HG02798 (cell line): Measurements from ENCODE around the gene TTC7B.

Experiments used
- ATAC-seq: cut with Tn5 transposase; IDR thresholded peaks from one replicate; pipeline ENCODE4 v1.9.1; 2021; ENCODE audit warnings: mild to moderate bottlenecking; ENCODE audit not compliant: unreplicated experiment, poor library complexity

The TTC7B gene

DNA sequence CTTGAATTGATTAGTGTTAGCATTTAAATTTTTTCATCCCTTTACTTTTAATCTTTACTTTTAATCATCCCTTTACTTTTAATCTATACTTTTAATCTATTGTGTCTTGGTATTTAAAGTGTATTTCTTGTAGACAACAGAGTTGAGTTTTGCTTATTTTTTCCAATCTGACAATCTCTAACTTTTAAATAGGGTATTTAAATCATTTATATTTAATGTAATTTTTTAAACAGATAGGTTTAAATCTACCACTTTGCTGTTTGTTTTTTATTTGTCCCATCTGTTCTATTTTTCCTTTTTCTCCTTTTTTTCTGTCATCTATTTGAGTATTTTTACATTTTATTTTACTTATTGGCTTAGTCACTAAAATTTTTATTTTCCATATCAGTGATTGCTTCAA lies 68.3 kb downstream of the TTC7B start:
- no peak for ATAC-seq

DNA sequence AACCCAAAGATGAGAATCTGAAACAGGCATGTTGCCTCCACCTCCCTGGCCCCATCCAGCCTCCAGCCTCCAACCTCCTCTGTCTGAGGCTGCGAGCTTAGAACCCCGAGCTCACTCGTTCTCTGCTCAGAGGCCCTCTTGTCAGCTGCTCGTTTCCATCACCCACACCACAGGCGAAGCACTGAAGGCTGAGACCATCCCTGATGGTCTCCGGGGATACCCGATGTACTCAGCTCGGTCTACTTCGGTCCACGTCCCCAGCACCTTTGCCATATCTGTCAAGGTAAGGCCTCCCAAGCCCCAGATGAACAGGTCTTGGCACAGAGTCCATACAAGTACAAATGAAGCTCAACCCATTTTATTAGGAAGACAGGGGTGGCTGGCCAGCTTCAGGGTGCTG lies 72.4 kb downstream of the TTC7B start:
- ATAC-seq = no peak

DNA sequence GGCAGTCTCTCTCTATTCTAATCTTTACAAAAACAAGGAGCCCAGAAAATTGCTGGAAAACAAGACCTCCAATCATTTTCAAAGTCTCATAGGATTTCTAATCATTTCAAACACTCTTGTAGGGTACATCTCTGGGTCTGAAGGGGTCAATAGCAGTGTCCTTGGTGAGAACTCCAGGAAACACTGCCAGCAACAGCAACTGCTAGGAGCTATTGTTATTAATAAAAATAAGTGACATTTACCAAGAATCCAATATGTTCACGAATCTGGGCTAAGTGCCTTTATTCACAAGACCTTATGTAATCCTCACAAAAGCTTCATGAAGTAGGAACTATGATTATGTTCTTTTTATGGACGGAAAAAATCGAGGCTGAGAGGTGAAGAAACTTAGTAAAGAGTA lies 72.8 kb downstream of the TTC7B start:
- ATAC-seq = no peak

DNA sequence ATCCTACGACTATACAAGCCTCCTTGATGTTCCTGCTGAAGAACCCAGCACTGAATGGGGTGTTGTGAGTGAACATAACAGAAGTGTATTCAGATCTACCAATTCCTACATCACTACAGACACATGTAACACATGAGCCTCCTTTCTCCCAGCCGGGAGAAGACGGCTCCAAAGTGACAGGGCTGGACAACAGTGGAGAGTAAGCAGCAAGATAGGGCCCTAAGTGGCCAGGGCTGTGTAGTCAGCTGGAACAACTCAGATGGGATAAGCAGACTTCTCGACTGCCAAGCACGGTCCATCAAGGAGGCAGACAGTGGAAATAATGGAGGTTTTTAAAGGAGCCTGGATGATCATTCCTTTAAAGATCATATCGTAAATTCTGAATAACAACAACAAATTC lies 73.5 kb downstream of the TTC7B start:
- ATAC-seq = no peak

DNA sequence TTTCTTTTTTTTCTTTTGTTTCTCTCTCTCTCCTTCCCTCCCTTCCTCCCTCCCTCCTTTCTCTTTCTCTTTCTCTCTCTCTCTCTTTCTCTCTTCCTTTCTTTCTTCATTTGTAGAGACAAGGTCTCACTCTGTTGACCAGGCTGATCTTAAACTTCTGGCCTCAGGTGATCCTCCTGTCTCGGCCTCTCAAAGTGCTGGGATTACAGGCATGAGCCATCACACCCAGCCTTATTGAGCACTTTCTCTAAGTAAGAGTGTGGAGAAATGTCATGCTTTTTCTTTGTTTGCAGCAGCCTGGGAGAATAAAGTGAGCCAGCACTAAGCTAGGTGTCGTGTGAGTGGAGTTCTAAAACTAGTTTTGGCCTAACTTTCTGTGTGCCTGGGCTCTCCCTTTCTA lies 74.0 kb downstream of the TTC7B start:
- no peak for ATAC-seq

DNA sequence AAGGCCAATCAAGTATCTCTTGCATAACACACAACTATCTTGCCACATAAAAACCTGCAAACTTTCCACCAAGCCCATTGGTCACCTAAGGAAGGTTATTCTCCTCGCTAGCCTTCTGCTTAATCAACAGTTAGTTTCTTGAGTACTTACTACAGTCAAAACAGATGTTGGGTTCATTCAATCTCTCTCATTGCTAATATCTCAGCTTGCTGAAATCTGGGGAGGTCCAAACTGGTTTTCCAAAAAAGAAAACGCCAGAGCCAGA lies 74.6 kb downstream of the TTC7B start:
- no peak for ATAC-seq

DNA sequence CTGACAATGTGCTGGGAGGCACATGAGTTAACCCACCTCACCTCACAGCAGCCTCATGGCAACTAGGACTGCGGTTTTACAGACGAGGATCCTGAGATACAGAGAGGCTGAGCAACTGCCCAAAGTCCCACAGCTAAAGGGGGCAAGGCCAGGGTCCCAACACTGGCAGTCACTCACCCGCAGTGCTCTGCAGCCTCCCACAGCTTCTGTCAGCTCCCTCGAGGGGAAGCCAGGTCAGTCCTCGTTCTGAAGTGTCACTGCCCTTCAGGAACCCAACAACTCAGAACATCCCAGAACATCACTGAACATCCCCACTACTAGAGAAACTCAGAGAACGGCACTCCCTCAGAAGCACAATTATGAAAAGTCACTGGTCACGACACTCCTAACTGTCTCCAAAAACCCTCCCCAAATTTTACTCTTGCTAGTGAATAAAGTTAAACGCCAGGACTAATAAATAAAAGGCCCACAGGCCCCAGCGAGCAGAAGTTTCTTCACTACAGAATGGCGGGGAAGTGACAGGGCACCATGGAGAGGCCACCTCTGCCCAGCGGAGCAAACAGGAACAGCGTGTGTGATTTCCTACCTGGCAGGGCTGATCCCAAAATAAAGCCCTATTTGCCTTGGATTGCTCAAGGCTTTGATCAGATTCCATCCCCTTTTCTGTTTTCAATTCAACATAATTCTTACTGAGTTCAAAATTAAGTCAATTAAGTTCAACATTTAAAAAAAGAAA lies 75.1 kb downstream of the TTC7B start:
- ATAC-seq = no peak

DNA sequence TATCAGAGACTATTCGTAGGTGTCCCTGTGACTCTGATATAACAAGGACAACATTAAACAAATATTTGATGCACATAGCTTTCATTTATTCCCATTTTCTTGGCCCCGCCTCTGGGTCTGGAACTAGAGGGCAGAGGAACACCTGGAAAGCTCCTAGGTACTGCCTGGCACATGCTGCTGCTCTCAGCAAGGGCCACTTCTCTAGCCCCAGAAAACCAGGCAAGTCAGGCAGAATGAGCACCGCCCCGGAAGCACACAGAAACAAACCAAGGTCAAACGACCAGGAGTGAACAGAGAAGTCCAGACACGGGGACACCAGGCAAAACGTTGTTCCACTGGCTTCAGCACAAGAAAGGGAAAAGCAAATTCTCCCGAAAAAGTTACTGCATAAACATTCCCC lies 76.1 kb downstream of the TTC7B start:
- no peak for ATAC-seq

DNA sequence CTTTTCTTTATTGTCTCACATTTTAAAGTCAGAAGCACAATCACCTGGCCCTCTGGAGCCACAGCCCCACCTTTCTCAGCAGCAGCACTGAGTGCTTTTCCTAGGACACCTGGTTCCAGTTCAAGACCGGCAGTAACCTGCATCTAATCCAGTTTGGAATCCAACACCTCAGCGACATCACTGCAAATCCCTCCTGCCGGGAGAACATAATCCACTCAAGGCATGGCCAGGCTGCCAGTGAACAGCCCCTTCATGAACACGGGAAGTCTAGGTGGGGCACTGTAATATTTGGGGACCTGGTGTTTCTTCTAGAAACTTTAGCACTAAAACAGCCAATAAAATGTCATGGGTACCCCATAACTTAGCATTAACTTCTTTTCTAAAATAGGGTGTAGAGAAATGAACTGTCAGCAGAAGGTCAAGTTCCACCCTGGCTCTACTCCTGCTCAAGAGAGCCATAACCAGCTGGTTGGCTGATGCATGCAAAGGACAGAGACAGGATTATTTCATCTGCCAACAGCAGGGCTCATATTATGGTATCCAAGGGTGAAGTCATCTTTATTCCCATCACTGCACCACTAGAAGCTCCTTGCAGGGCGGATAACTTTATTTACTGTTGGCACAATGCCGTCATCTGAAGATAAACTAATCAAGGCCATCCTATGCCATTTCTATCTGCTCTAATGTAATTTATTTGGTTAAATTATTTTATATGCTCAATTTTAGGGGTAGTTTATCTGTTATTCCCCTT lies 76.7 kb downstream of the TTC7B start:
- no peak for ATAC-seq

DNA sequence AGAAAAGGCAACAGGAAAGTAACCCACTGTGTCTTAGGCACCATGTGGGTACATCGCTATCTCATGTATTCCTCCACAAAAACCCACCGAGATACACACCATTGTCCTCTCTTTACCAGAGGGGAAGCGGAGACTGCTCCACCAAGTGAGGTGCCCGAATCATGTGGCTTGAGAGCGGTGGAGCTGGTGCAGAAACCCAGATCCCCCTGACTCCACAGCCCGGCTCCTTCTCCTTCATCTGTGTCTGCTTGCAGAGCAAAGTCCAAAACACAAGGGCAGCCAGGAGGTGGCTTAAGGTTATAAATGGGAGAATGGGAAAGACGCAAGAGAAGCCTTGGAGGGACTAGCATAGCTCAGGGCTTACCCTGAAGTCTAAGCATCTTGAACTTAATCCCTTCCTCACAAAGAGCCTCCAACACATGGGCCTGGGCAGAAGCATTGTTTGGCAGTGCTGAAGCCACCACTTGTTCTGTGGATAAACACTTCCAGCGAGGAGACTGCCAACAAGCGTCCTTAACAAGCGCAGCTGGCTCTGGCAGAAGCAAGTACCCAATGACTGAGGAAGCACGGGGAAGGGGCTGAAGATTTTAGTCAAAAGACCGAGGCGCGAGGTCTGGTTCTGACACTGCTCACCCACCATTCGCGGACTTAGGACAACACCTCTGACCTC lies 83.0 kb downstream of the TTC7B start:
- ATAC-seq = no peak

DNA sequence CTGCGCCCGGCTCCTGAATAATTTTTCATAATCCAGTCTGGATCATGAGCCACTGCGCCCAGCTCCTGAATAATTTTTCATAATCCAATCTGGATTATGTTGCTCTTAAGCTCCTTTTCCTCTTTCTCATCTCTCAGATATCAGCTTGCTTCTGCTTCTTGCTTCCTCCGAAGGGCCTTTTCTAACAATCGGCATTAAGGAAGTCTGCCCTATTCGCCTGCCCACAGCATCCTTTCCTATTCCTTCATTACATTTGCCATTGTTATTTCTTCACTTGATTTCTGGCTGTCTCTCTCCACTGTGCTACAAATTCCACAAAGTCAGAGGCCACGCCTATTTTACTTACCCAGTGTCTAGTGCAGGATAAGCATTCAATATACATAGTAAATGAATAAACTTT lies 83.5 kb downstream of the TTC7B start:
- ATAC-seq = no peak

DNA sequence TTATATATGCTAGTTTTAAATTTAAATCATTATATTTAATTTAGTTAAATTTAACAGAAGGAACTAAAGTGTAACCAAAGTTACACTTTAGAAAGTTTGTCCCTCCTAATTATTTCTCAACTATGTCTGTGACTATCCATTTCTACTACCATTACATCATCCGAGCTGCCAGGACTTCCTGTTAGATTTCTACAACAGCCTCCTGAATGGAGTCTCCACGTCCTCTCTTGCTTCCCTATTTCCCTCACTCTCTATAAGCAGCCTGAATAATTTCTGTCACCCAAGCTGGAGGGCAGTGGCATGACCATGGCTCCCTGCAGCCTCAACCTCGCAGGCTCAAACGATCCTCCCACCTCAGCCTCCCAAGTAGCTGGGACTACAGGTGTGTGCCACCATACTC lies 84.1 kb downstream of the TTC7B start:
- ATAC-seq = no peak

DNA sequence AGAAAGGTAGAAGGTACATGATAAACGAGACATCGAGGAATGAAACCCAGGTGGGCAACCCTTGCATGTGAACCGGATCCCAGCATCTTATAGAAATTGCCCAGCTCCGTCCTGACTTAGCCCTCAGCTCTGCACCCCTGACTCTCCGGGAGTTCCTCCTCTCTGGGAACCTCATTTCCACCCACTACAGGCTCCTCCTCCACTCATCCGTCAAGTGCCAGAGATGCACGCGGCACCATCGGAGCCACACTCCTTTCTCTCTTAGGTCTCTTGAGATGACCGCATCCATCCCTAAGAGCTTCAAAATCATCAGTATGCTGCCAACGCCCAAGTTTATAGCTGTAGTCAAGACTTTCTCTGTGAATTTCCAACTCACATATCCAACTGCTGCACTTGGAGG lies 84.7 kb downstream of the TTC7B start:
- ATAC-seq = no peak

DNA sequence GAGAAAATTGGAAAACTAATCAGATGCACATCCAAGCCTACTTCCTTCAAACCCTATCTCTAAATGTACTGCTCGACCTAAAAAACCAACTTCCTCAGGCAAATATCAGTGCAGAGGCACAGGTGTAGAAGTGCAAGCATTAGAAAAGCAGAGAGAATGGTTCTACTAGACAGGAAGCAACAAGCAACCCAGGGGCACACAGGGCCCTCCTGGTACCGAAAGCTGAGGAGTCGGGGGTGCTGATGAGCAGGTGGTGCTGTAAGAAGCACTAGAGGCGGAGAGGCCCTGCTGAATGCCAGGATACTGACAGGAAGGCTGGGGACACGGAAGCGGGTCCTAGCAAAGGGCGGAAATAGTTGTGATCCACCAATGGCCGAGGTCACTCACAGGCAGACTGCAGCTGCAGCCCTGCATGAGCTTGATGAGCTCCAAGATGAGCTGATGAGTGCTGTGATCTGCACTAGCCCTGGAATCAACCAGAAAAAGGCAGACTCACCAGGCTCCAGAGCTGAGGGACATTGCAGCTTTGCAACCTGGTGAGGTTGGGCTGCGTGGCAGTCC lies 85.9 kb downstream of the TTC7B start:
- no peak for ATAC-seq

DNA sequence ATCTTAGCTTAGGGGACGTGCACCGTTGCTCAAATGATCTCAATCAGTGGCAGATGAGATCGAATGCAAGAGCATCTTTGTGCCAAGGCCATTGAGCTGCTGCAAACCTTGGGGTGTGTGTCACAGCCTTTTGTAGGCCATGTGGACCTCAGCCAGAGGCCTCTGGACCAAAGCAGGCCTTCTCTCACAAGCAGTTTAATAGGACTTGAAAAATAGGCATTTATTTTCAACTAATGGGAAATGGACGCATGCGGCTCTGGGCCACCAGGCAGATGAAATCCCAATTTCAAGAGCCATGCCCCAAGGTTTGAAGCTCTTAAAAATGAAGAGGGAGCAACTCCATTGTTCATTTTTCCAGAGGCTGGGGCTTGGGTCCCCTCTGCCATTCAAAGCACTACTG lies 87.3 kb downstream of the TTC7B start:
- ATAC-seq = no peak

DNA sequence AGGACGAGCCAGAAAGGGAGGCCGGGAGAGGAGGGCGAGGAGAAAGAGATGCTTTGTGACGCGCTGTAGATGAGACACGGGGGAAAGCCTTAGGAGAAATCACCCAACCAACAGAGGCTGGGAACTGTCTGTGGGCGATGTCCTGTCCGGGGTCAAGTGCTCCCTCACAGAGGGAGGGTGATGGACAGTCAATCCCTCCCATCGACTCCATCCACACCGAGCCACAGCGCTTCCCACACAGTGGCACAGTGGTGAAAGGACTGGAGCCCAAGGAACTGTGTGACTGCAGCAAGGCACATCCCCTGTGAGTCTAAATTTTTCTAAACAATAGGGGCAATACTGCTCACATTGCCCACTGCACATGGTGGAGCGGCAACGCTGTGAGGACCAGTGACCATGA lies 89.1 kb downstream of the TTC7B start:
- no peak for ATAC-seq

DNA sequence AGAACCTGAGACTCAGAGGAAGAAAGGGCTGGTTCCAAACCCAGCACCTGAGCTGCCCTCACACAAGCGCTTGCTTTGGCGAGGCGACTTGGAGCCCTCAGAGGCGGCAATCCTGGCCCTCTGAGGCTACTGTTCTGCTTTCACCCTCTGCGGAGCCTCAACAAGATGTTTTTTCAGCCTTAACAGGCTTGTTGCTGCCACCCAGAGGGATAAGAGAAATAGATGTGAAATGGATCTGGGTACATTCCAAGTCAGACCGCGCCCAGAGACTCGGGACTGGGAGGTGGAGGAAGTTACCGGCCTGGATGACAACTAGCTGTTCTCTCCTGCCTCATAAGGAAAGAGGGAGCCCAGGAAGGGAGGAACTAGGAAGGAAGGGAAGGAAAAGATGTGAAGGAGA lies 89.6 kb downstream of the TTC7B start:
- no peak for ATAC-seq

DNA sequence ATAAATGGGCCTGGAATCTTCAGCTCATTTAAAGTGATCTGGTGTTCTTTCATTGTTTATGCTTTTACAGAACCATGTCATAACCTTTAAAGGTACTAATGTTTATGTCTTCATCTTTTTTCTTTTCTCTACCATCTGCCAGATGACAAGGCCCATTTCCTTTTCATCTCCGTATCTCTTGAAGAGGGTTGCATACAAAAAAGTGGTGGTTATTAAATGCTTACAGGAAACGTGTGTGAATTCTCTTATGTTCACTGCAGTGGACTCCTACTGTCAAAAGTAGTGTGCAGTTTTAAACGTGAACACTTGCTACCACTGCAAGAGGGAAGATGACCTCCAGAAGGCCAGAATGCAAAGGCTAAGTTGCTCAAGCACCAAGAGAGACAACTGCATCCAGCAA lies 91.4 kb downstream of the TTC7B start:
- no peak for ATAC-seq

DNA sequence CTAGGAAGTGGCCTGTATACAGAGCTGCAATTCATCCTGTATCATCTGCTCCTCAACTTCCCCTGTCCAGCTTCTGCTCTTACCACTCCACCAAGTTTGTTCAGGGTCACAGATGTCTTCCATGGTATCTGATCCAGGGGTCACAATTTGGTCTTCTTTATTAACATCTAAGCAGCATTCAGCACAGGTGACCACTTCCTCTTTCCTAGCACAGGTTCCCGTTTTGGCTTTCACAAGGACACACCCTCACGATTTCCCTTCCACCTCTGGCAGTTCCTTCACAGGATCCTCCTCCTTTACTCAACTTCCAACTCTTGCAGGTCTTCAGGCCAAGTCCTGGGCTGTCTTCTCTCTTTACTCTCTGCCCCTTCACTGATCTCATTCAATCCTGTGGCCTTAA lies 93.6 kb downstream of the TTC7B start:
- no peak for ATAC-seq

DNA sequence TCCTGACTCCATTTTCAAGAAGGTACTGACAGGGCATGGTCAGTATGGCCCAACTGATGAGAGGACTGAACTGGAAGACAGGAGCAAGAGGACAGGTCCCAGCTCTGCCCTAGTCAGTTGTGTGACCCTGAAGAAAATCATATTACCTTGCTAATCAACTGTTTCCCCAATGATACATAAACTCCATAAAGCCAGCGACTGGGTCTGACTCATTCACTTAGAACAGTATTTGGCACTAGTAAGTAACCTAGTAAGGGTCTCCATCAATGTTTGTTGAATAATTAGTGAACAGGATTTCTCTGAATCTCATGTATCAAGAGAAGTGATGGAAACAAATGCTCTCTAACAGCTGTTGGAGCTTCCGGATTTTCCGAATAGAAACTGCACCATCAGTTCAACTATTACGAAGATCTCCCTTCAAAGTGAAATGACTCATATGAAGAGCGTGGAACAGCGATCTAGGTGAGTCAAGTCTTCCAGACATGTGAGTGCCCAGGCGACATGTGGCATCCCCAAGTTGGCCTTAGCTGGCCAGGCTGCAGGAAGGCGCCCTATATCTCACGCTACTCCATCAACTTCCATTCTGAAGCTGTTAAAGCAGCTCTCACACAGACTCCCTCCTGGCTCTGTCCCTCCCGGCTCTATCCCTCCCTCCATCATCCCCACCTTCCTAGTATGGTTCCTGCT lies 94.5 kb downstream of the TTC7B start:
- ATAC-seq = no peak

DNA sequence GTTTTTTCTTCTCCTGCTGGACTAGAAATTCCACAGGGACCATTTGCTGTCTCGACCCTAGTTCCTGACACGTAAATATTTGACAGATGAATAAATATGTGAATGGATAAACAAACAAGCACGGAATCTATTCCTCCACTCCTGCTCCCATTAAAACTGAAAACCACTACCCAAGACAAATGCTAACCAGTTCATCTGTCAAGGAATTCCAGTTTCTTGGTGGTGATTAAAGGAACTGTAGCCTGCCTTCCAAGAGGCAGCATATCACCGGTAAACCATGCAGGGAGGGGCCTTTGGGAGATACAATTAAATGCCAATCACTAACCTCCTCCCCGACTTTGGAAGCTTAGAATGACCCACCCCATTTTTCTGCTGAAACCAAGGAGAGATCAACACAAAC lies 95.4 kb downstream of the TTC7B start:
- no peak for ATAC-seq
